ENCODE data around the gene SMIM10L1. TPM values are rescaled to one million over a fixed set of nuclear protein-coding genes. Genes with fewer than 3 reads are reported as not detected.
A peak's percentile ranks its signal among the peaks of the same experiment; 100 is the strongest.

The SMIM10L1 gene
- total and polyA plus RNA-seq, 4 experiments from 2014 or later = 8.0 to 15.2 (median 11.7) TPM

DNA sequence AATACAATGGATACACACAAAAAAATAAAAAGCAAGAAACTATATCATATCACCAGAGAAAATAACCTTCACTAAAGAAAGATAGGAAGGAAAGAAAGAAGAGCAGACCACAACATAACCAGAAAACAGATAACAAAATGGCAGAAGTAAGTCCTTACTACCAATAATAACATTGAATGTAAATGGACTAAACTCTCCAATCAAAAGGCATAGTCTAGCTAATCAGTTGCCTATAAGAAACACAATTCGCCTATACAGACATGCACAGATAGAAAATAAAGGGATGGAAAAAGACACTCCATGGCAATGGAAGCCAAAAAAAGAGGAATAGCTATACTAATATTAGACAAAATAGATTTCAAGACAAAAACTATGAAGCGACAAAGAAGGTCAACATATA lies 27.6 kb upstream of the SMIM10L1 start:
- Histone ChIP-seq H3K27ac (ENCODE audit: low read depth, low read length) (no peak overlapping the region), H3K9me3 (ENCODE audit: control insufficient read depth in 1 of 2, low read length in 2 of 2) (no peaks in the 10 kb centered on the region), H3K36me3 (ENCODE audit: insufficient read depth, low read length) (no peaks in the 10 kb centered on the region), H3K4me1 (ENCODE audit: insufficient read depth, low read length) (no peaks in the 10 kb centered on the region), H3K27me3 (ENCODE audit: insufficient read depth, low read length) (no peaks in the 10 kb centered on the region), H3K4me3 (ENCODE audit: low read length in 2 of 2) (no peak overlapping the region)
- H3K4me3 Mint-ChIP-seq = peak overlapping the region in 1 of 8 donors; percentile 5
- DNase-seq = no peak
- ChIA-PET CTCF (ENCODE audit: partially characterized antibody) (no interaction called here), POLR2A (ENCODE audit: partially characterized antibody) (no interaction called here)
- intact Hi-C loops (cut with micrococcal nuclease) = no loop called here
- H3K4me1 Mint-ChIP-seq = peaks cover 17 to 25% (median 20%) of the 10 kb centered on the region in 4 donors
- H3K36me3 Mint-ChIP-seq = peaks cover 29 to 54% of the 10 kb centered on the region in 2 donors
- peaks cover 0 to 22% (median 6%) of the 10 kb centered on the region in 8 donors for H3K9me3 Mint-ChIP-seq
- H3K27me3 Mint-ChIP-seq = no peaks in the 10 kb centered on the region
- peak overlapping the region in 1 of 7 donors; percentile 20 for H3K27ac Mint-ChIP-seq

DNA sequence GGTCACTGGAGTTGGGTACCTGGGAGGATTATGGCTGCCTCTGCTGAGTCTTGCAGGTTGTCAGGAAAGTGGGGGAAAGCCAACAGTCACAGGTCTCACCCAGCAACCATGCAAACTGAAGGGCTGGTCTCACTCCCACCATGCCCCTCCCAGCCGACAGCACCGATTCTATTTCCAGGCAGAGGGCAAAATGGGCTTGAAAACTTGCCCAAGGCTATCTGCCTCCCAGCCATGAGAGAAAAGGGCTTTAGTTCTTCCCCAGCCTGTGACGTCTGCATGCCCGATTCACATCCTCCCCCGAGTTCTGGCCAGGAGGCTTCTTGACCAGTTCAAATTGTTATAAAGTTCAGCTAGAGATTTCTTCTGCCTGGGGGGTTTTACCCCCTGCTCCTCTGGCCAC lies 26.7 kb upstream of the SMIM10L1 start:
- Histone ChIP-seq H3K27ac (ENCODE audit: low read depth, low read length) (no peak overlapping the region), H3K4me3 (ENCODE audit: low read length in 2 of 2) (no peak overlapping the region), H3K27me3 (ENCODE audit: insufficient read depth, low read length) (no peaks in the 10 kb centered on the region), H3K4me1 (ENCODE audit: insufficient read depth, low read length) (no peaks in the 10 kb centered on the region), H3K9me3 (ENCODE audit: control insufficient read depth in 1 of 2, low read length in 2 of 2) (no peaks in the 10 kb centered on the region), H3K36me3 (ENCODE audit: insufficient read depth, low read length) (no peaks in the 10 kb centered on the region)
- DNase-seq = no peak
- Mint-ChIP-seq H3K36me3 (peaks cover 29 to 54% of the 10 kb centered on the region in 2 donors), H3K27ac (no peak overlapping the region), H3K4me3 (no peak overlapping the region), H3K9me3 (peaks cover 0 to 22% (median 6%) of the 10 kb centered on the region in 8 donors), H3K27me3 (no peaks in the 10 kb centered on the region), H3K4me1 (peaks cover 17 to 25% (median 20%) of the 10 kb centered on the region in 4 donors)
- POLR2A ChIA-PET (ENCODE audit: partially characterized antibody) = interaction anchor here (0.6 kb wide), 1 partner anchor 525 kb away, joined by 3 read pairs; no protein-coding TSS in a partner anchor
- CTCF ChIA-PET (ENCODE audit: partially characterized antibody) = no interaction called here
- intact Hi-C loops (cut with micrococcal nuclease) = no loop called here

DNA sequence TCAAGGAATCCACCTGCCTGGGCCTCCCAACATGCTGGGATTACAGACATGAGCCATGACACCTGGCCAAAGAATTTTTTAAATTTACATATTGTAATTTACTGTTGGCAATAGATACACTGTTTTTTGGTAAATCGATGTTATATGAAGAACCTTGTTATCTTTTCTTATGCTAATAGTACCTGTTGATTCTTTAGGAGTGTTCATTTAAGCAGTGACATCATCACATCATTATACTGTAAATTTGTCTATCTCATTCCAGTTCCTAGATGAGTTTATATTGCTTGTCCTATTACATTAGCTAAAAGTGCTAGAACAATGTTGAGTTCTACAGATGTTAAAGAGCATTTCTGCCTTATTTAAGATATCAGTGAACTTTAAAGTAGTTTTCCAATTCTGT lies 23.6 kb upstream of the SMIM10L1 start:
- Histone ChIP-seq H3K4me1 (ENCODE audit: insufficient read depth, low read length) (no peaks in the 10 kb centered on the region), H3K36me3 (ENCODE audit: insufficient read depth, low read length) (no peaks in the 10 kb centered on the region), H3K4me3 (ENCODE audit: low read length in 2 of 2) (no peak overlapping the region), H3K9me3 (ENCODE audit: control insufficient read depth in 1 of 2, low read length in 2 of 2) (no peaks in the 10 kb centered on the region), H3K27me3 (ENCODE audit: insufficient read depth, low read length) (no peaks in the 10 kb centered on the region), H3K27ac (ENCODE audit: low read depth, low read length) (no peak overlapping the region)
- Mint-ChIP-seq H3K36me3 (peaks cover 29 to 43% of the 10 kb centered on the region in 2 donors), H3K27ac (no peak overlapping the region), H3K4me3 (no peak overlapping the region), H3K27me3 (no peaks in the 10 kb centered on the region), H3K4me1 (peaks cover 2 to 19% (median 14%) of the 10 kb centered on the region in 4 donors), H3K9me3 (peaks cover 0 to 27% (median 10%) of the 10 kb centered on the region in 8 donors)
- DNase-seq = no peak
- intact Hi-C loops (cut with micrococcal nuclease) = no loop called here
- CTCF ChIA-PET (ENCODE audit: partially characterized antibody) = no interaction called here
- POLR2A ChIA-PET (ENCODE audit: partially characterized antibody) = no interaction called here

DNA sequence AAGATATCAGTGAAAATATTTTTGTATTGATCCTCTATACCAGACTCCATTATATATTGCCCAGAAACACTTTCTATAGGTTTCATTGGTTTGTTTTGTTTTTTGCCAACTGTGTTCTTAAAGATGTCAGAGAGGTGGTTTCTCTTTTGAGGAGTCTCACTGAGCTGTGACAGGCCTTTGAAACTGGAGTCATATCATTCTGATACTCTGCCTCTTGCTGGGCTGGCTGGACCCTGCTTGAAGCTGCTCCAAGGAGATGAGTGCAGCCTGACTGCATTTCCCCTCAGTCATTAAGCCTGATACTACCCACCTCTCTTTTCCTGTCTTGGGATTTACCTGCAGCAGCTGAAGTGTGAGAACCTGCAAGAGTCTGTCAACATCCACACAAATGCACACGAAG lies 20.2 kb upstream of the SMIM10L1 start:
- Mint-ChIP-seq H3K27ac (no peak overlapping the region), H3K27me3 (no peaks in the 10 kb centered on the region), H3K9me3 (peaks cover 0 to 18% (median 4%) of the 10 kb centered on the region in 8 donors), H3K36me3 (peaks cover 20 to 38% of the 10 kb centered on the region in 2 donors), H3K4me3 (no peak overlapping the region), H3K4me1 (peaks cover 0 to 8% (median 3%) of the 10 kb centered on the region in 4 donors)
- no peak overlapping the region for H3K4me3 ChIP-seq (ENCODE audit: low read length in 2 of 2)
- ChIA-PET CTCF (ENCODE audit: partially characterized antibody) (no interaction called here), POLR2A (ENCODE audit: partially characterized antibody) (no interaction called here)
- intact Hi-C loops (cut with micrococcal nuclease) = no loop called here
- H3K27me3 ChIP-seq (ENCODE audit: insufficient read depth, low read length) = no peaks in the 10 kb centered on the region
- no peaks in the 10 kb centered on the region for H3K9me3 ChIP-seq (ENCODE audit: control insufficient read depth in 1 of 2, low read length in 2 of 2)
- no peak for DNase-seq
- H3K4me1 ChIP-seq (ENCODE audit: insufficient read depth, low read length) = no peaks in the 10 kb centered on the region
- no peaks in the 10 kb centered on the region for H3K36me3 ChIP-seq (ENCODE audit: insufficient read depth, low read length)
- no peak overlapping the region for H3K27ac ChIP-seq (ENCODE audit: low read depth, low read length)

DNA sequence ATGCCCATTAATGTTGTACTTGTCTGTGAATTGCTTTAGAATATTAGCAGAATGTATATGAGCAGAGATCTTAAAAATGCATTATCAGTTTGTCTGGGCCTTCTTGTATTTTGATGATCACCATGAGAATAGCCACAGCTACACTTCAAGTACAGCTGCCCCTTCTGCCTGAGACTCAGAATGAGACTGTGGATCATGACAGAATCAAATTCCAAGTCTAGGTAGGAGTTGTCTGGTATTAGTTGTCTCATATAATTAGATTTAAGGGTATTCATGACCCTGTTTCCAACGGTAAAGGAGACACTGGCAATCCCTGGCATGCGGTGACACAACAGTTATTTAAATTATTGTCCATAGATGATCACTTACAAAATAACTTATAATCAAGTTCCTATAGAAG lies 18.3 kb upstream of the SMIM10L1 start:
- no peak for DNase-seq
- H3K4me3 Mint-ChIP-seq = no peak overlapping the region
- CTCF ChIA-PET (ENCODE audit: partially characterized antibody) = no interaction called here
- H3K36me3 ChIP-seq (ENCODE audit: insufficient read depth, low read length) = no peaks in the 10 kb centered on the region
- no peaks in the 10 kb centered on the region for H3K27me3 ChIP-seq (ENCODE audit: insufficient read depth, low read length)
- no peak overlapping the region for H3K27ac ChIP-seq (ENCODE audit: low read depth, low read length)
- peaks cover 22 to 41% of the 10 kb centered on the region in 2 donors for H3K36me3 Mint-ChIP-seq
- peaks cover 0 to 23% (median 7%) of the 10 kb centered on the region in 8 donors for H3K9me3 Mint-ChIP-seq
- no peaks in the 10 kb centered on the region for H3K27me3 Mint-ChIP-seq
- H3K4me1 Mint-ChIP-seq = peaks cover 2 to 11% (median 6%) of the 10 kb centered on the region in 4 donors
- POLR2A ChIA-PET (ENCODE audit: partially characterized antibody) = interaction anchor here (0.7 kb wide), 1 partner anchor 18 kb away, joined by 3 read pairs; the partner anchor contains the start of gene SMIM10L1
- H3K9me3 ChIP-seq (ENCODE audit: control insufficient read depth in 1 of 2, low read length in 2 of 2) = no peaks in the 10 kb centered on the region
- intact Hi-C loops (cut with micrococcal nuclease) = no loop called here
- no peak overlapping the region for H3K4me3 ChIP-seq (ENCODE audit: low read length in 2 of 2)
- no peak overlapping the region for H3K27ac Mint-ChIP-seq
- H3K4me1 ChIP-seq (ENCODE audit: insufficient read depth, low read length) = no peaks in the 10 kb centered on the region

DNA sequence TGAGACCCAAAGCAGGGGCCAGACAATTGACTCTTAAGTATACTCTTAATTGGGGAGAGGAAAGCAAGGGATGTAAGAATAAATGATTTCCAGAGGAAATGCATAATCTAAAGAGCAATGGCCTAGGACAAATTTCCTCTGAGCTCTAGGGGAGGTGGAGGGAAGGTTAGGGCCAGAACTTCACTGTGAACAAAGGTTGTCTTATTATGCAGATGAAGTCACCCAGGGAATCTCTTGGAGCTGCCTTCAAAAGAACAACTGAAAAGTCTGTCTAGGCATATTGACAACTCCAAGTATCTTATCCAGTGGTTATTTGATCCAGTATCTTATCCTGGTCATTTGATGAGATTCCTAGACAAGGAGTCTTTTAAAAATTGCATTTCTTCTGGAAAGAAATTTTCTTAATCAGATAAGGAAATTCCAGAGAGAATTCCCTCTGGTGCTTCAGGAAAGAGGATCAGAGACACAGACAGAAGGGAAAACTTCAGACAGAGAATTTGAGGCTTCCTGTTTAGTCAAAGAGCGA lies 16.5 kb upstream of the SMIM10L1 start:
- DNase-seq = no peak
- Histone ChIP-seq H3K4me3 (ENCODE audit: low read length in 2 of 2) (no peak overlapping the region), H3K9me3 (ENCODE audit: control insufficient read depth in 1 of 2, low read length in 2 of 2) (no peaks in the 10 kb centered on the region), H3K27me3 (ENCODE audit: insufficient read depth, low read length) (no peaks in the 10 kb centered on the region), H3K27ac (ENCODE audit: low read depth, low read length) (no peak overlapping the region), H3K36me3 (ENCODE audit: insufficient read depth, low read length) (no peaks in the 10 kb centered on the region), H3K4me1 (ENCODE audit: insufficient read depth, low read length) (no peaks in the 10 kb centered on the region)
- intact Hi-C loops (cut with micrococcal nuclease) = no loop called here
- Mint-ChIP-seq H3K4me1 (peaks cover 8 to 17% (median 14%) of the 10 kb centered on the region in 4 donors), H3K27me3 (no peaks in the 10 kb centered on the region), H3K27ac (no peak overlapping the region), H3K4me3 (no peak overlapping the region), H3K9me3 (peaks cover 0 to 23% (median 7%) of the 10 kb centered on the region in 8 donors), H3K36me3 (peaks cover 33 to 53% of the 10 kb centered on the region in 2 donors)
- CTCF ChIA-PET (ENCODE audit: partially characterized antibody) = no interaction called here
- POLR2A ChIA-PET (ENCODE audit: partially characterized antibody) = interaction anchor here (1.4 kb wide), 1 partner anchor 17 kb away, joined by 5 read pairs; no protein-coding TSS in a partner anchor

DNA sequence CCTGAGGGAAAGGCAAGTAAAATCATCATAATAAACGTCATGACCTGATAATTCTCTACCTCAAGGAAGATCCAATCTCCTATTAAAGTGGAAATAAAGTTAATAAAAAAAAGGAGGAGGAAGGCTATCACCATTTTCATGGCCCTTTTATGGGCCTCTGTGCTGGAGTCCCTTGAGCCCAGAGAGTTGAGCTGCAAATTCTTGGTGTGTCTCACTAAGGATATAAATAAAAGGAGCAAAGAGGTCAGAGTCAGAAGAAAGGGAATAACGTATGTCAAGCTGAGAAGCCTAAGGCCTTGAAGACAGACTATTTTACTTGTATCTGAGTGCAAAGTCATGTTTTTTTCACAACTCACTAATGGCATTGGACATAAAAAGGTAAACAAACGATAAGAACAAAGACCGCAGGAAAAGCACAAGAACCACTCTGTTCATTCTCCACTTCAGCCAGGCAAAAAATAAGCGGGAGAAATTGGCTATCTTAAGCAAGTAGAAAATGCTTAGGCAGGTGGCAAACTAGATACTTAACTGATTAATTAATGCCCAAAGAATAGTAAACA lies 12.0 kb upstream of the SMIM10L1 start:
- H3K9me3 Mint-ChIP-seq = peaks cover 0 to 19% (median 5%) of the 10 kb centered on the region in 8 donors
- Histone ChIP-seq H3K36me3 (ENCODE audit: insufficient read depth, low read length) (no peaks in the 10 kb centered on the region), H3K4me3 (ENCODE audit: low read length in 2 of 2) (no peak overlapping the region), H3K4me1 (ENCODE audit: insufficient read depth, low read length) (no peaks in the 10 kb centered on the region), H3K9me3 (ENCODE audit: control insufficient read depth in 1 of 2, low read length in 2 of 2) (no peaks in the 10 kb centered on the region), H3K27me3 (ENCODE audit: insufficient read depth, low read length) (no peaks in the 10 kb centered on the region), H3K27ac (ENCODE audit: low read depth, low read length) (no peak overlapping the region)
- peaks cover 29 to 39% (median 34%) of the 10 kb centered on the region in 4 donors for H3K4me1 Mint-ChIP-seq
- DNase-seq = no peak
- intact Hi-C loops (cut with micrococcal nuclease) = no loop called here
- peaks cover 42 to 57% of the 10 kb centered on the region in 2 donors for H3K36me3 Mint-ChIP-seq
- CTCF ChIA-PET (ENCODE audit: partially characterized antibody) = no interaction called here
- H3K27ac Mint-ChIP-seq = no peak overlapping the region
- POLR2A ChIA-PET (ENCODE audit: partially characterized antibody) = interaction anchor here (1.1 kb wide), 1 partner anchor 12 kb away, joined by 3 read pairs; the partner anchor contains the start of gene SMIM10L1
- H3K27me3 Mint-ChIP-seq = no peaks in the 10 kb centered on the region
- H3K4me3 Mint-ChIP-seq = no peak overlapping the region

Data from CD4-positive, alpha-beta memory T cell (primary cell).